NB4 (cell line): ENCODE results near the gene DAZL.

ENCODE experiments used
- DNase-seq: peaks from one replicate; pipeline ENCODE4 v3.0.0; 2010; ENCODE audit warnings: low read depth
- H3K4me3 ChIP-seq: one replicate; pipeline ENCODE4 v1.5.1; 2011; ENCODE audit warnings: mild to moderate bottlenecking, low read depth, low read length, moderate library complexity
- CTCF ChIP-seq: IDR thresholded peaks from one replicate; pipeline ENCODE4 v1.5.1; 2012; ENCODE audit warnings: low read depth, low read length
- MYC ChIP-seq: IDR thresholded peaks from 2 replicates; pipeline ENCODE4 v1.6.1; 2011; ENCODE audit warnings: low read depth, low read length
- POLR2A ChIP-seq: IDR thresholded peaks from 2 replicates; pipeline ENCODE4 v1.6.1; 2011; ENCODE audit warnings: mild to moderate bottlenecking; ENCODE audit not compliant: insufficient read length; ENCODE audit errors: extremely low read depth
- TF ChIP-seq, protein P1 (sequence below): IDR thresholded peaks from 2 replicates; pipeline ENCODE4 v1.6.1; 2011; ENCODE audit warnings: low read depth, low read length

The DAZL gene

DNA sequence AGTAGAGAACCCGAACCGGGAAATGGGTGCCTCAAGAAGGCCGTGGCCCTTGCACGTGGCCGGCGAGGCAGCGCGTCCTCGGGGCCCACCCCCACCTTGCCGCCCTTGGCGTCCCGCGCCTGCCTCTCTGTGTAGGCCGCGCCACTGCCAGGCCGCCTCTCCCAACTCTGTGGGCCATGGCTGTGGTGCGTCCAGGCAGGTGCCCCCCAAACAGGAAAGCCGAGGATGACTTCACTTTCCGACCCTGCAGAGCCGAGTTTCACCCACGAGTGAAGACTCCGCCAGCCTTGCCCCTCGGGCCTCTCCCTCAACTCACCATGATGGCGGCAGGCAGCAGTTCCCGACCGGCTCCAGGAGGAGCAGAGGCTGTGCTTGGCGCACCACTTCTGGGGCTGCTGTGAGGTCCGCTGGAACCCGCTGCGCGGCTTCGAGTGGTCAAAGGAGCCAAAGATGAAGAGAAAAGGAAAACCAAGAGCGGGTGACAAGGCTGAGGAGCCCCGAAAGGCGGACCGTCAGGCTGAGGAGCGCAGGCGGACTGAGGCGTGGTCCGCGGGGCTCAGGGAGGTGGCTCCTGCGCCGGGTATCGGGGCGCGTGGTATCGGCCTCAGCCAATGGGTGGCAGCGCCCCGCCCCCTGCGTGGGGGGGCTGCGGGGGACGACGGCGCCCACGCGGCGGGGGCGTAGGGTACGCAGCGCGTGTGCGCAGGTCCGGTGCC lies at the start of gene DAZL:
TSS of gene DAZL (minus strand) at position 537 of the 716 bp plus-strand sequence. CDS start at position 319, 218 bp downstream.
- DNase-seq, result no peak
- H3K4me3 ChIP-seq, result no peak within 1 kb of the TSS
- TF ChIP-seq CTCF (no peak), MYC (no peak), POLR2A (no peak)
- TF ChIP-seq, protein P1, sequence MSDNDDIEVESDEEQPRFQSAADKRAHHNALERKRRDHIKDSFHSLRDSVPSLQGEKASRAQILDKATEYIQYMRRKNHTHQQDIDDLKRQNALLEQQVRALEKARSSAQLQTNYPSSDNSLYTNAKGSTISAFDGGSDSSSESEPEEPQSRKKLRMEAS, result no peak

GRCh38 chr3:16654976-16655375 lies 49.8 kb upstream of the DAZL start:
- TF ChIP-seq MYC (no peak), POLR2A (no peak), CTCF (no peak)
- TF ChIP-seq, protein P1, result no peak
- no peak for DNase-seq
- no peak overlapping the region for H3K4me3 ChIP-seq

- TF ChIP-seq, protein P1, result no peak
- no peak for TF ChIP-seq MYC
- TF ChIP-seq POLR2A, result no peak
- no peak for TF ChIP-seq CTCF
- H3K4me3 ChIP-seq, result no peak overlapping the region
- no peak for DNase-seq
Observed at GRCh38 chr3:16653712-16654111, 48.5 kb upstream of the DAZL start.

DNA sequence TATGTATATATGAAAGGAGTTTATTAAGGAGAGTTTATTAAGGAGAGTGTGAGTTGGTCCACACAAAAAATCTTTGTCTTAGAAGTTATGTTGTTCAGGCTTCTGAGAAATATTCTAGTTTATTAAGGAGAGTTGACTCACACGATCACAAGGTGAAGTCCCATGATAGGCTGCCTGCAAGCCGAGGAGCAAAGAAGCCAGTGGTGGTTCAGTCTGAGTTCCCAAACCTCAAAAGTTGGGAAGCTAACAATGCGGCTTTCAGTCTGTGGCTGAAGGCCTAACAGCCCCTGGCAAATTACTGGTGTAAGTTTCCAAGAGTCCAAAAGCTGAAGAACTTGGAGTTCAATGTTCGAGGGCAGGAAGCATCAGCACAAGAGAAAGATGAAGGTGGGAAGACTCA lies 42.4 kb upstream of the DAZL start:
- no peak for DNase-seq
- no peak overlapping the region for H3K4me3 ChIP-seq
- TF ChIP-seq POLR2A (no peak), MYC (no peak), CTCF (no peak)
- TF ChIP-seq, protein P1, result no peak

DNA sequence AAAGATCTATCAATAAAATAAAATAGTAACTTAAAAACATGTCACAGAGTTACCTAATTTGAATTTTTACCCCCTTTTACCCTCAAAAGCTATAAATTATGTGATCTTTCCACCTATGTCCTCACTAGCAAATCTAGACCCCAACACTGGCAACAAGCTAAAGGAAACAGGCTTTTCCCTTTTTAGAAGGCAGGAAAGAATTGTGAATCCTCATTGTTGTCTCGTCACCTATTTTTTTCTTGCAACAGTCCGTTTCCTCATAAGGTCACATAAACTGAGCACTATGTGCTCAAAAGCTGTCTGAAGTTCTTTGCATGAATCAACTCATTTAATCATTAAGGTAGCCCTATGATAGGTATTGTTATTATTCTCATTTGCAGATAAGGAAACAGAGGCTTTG lies 34.6 kb upstream of the DAZL start:
- H3K4me3 ChIP-seq, result no peak overlapping the region
- DNase-seq, result no peak
- TF ChIP-seq, protein P1, result no peak
- no peak for TF ChIP-seq MYC
- no peak for TF ChIP-seq POLR2A
- no peak for TF ChIP-seq CTCF

DNA sequence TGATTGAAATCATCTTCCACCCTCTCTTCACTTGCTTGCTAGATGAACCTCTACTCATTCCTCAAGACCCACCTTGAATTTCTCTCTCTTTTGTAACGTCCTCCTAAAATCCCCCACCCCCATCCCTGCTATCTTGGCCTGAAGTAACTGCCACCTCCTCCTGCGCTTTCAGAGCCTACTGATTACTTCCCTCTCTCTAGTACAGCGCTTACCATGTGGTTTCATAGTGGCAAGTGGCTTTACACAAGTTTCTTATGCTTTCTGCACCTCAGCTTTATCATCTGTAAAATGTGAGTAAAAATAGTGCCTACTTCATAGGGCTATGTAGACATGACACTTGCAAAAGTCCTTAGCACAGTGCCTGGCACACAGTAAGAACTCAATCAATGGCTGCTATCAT lies 28.7 kb upstream of the DAZL start:
- DNase-seq, result no peak
- no peak overlapping the region for H3K4me3 ChIP-seq
- TF ChIP-seq POLR2A (no peak), MYC (no peak), CTCF (no peak)
- TF ChIP-seq, protein P1, result no peak
